Measurements from ENCODE around the gene USHBP1.
A peak's percentile ranks its signal among the peaks of the same experiment; 100 is the strongest.

The USHBP1 gene

GRCh38 chr19:17307876-17308377, 43.4 kb upstream of the USHBP1 start:
- H3K27ac ChIP-seq (ENCODE audit: low read length, poor library complexity, severe bottlenecking) = no peak overlapping the region
- H3K9me3 ChIP-seq (ENCODE audit: control insufficient read depth, low read length) = no peaks in the 10 kb centered on the region
- peak overlapping the region in 1 of 2 experiments; percentile 45 for H2BK12ac ChIP-seq (ENCODE audit: low read length in 2 of 2)
- no peaks in the 10 kb centered on the region for H3K27me3 ChIP-seq (ENCODE audit: control insufficient read depth in 1 of 2, insufficient read depth in 1 of 2, low read length in 2 of 2)
- peaks cover 13% of the 10 kb centered on the region for H3K79me1 ChIP-seq (replicated peaks; ENCODE audit: low read length, poor library complexity, severe bottlenecking)
- H3K4me1 ChIP-seq (ENCODE audit: control insufficient read depth, insufficient read depth, low read depth, low read length) = peaks cover 48% of the 10 kb centered on the region
- H3K36me3 ChIP-seq (ENCODE audit: control insufficient read depth in 1 of 2, insufficient read depth in 2 of 2, low read depth in 1 of 2, low read length in 2 of 2) = peaks cover 0 to 9% of the 10 kb centered on the region in 2 experiments
- H2BK15ac ChIP-seq (ENCODE audit: low read depth, poor library complexity, severe bottlenecking) = no peak overlapping the region
- no peak overlapping the region for H3K18ac ChIP-seq (ENCODE audit: low read depth in 1 of 2, low read length in 2 of 2)
- no peak overlapping the region for H4K8ac ChIP-seq (ENCODE audit: low read length)
- no peak overlapping the region for H2AFZ ChIP-seq (ENCODE audit: low read depth, low read length)
- no peak overlapping the region for H2AK5ac ChIP-seq (ENCODE audit: low read length, severe bottlenecking)
- no peak overlapping the region for H3K4ac ChIP-seq (ENCODE audit: low read depth in 1 of 2, low read length in 2 of 2)
- H3K23ac ChIP-seq (ENCODE audit: low read length in 2 of 2) = no peak overlapping the region
- no peak for DNase-seq
- H4K91ac ChIP-seq (ENCODE audit: low read length) = no peak overlapping the region
- no peak overlapping the region for H3K14ac ChIP-seq (ENCODE audit: low read length in 2 of 2)
- H2BK5ac ChIP-seq (ENCODE audit: low read depth, low read length, poor library complexity, severe bottlenecking) = no peak overlapping the region
- no peak overlapping the region for H2BK120ac ChIP-seq (ENCODE audit: low read depth, low read length)
- H3K9ac ChIP-seq (ENCODE audit: low read length) = no peak overlapping the region
- H3K4me2 ChIP-seq (ENCODE audit: low read length, poor library complexity, severe bottlenecking) = no peak overlapping the region
- WGBS = 91% methylated on average over 8 of the region's 8 CpGs
- H3K4me3 ChIP-seq (ENCODE audit: insufficient read depth in 1 of 2, low read depth in 1 of 2, low read length in 2 of 2) = no peak overlapping the region

DNA sequence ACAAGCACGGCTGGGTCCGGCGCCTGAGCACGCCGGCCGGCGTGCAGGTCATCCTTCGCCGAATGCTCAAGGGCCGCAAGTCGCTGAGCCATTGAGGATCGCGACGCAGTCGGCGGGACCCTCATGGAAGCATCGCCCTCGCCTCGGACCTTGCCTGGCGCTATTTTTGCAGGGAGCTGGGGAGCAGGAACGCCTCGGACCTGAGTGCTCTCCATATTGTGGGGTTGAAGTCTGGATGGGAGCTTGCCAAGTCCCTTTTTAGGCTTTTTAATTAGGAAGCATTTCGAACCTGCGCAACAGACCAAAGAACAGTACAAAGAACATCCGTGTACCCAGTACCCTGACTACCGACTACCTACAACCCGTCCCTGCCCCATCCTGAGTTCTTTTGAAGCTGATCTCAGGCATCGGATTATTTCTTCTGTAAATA, 41.8 kb upstream of the USHBP1 start:
- peak overlapping the region; percentile 91 for H3K27ac ChIP-seq (ENCODE audit: low read length, poor library complexity, severe bottlenecking)
- 11% methylated on average over 26 of the region's 28 CpGs for WGBS
- peak overlapping the region; percentile 96 for H4K91ac ChIP-seq (ENCODE audit: low read length)
- DNase-seq = no peak
- H3K9ac ChIP-seq (ENCODE audit: low read length) = peak overlapping the region; percentile 94
- H3K4me1 ChIP-seq (ENCODE audit: control insufficient read depth, insufficient read depth, low read depth, low read length) = peaks cover 42% of the 10 kb centered on the region
- peak overlapping the region; percentile 83 for H4K8ac ChIP-seq (ENCODE audit: low read length)
- peak overlapping the region; percentile 80 to 95 for H3K4me3 ChIP-seq (ENCODE audit: insufficient read depth in 1 of 2, low read depth in 1 of 2, low read length in 2 of 2)
- peak overlapping the region; percentile 56 to 82 for H3K4ac ChIP-seq (ENCODE audit: low read depth in 1 of 2, low read length in 2 of 2)
- H2BK5ac ChIP-seq (ENCODE audit: low read depth, low read length, poor library complexity, severe bottlenecking) = no peak overlapping the region
- peak overlapping the region; percentile 64 to 98 for H3K23ac ChIP-seq (ENCODE audit: low read length in 2 of 2)
- H2BK120ac ChIP-seq (ENCODE audit: low read depth, low read length) = peak overlapping the region; percentile 27
- no peaks in the 10 kb centered on the region for H3K27me3 ChIP-seq (ENCODE audit: control insufficient read depth in 1 of 2, insufficient read depth in 1 of 2, low read length in 2 of 2)
- peaks cover 0 to 8% of the 10 kb centered on the region in 2 experiments for H3K36me3 ChIP-seq (ENCODE audit: control insufficient read depth in 1 of 2, insufficient read depth in 2 of 2, low read depth in 1 of 2, low read length in 2 of 2)
- peak overlapping the region; percentile 95 for H2BK15ac ChIP-seq (ENCODE audit: low read depth, poor library complexity, severe bottlenecking)
- H2AFZ ChIP-seq (ENCODE audit: low read depth, low read length) = peak overlapping the region; percentile 80
- H3K79me1 ChIP-seq (replicated peaks; ENCODE audit: low read length, poor library complexity, severe bottlenecking) = peaks cover 23% of the 10 kb centered on the region
- H2BK12ac ChIP-seq (ENCODE audit: low read length in 2 of 2) = peak overlapping the region in 1 of 2 experiments; percentile 10
- no peak overlapping the region for H2AK5ac ChIP-seq (ENCODE audit: low read length, severe bottlenecking)
- peak overlapping the region; percentile 90 to 96 for H3K18ac ChIP-seq (ENCODE audit: low read depth in 1 of 2, low read length in 2 of 2)
- H3K4me2 ChIP-seq (ENCODE audit: low read length, poor library complexity, severe bottlenecking) = peak overlapping the region; percentile 78
- peak overlapping the region in 1 of 2 experiments; percentile 9 for H3K14ac ChIP-seq (ENCODE audit: low read length in 2 of 2)
- H3K9me3 ChIP-seq (ENCODE audit: control insufficient read depth, low read length) = no peaks in the 10 kb centered on the region

DNA sequence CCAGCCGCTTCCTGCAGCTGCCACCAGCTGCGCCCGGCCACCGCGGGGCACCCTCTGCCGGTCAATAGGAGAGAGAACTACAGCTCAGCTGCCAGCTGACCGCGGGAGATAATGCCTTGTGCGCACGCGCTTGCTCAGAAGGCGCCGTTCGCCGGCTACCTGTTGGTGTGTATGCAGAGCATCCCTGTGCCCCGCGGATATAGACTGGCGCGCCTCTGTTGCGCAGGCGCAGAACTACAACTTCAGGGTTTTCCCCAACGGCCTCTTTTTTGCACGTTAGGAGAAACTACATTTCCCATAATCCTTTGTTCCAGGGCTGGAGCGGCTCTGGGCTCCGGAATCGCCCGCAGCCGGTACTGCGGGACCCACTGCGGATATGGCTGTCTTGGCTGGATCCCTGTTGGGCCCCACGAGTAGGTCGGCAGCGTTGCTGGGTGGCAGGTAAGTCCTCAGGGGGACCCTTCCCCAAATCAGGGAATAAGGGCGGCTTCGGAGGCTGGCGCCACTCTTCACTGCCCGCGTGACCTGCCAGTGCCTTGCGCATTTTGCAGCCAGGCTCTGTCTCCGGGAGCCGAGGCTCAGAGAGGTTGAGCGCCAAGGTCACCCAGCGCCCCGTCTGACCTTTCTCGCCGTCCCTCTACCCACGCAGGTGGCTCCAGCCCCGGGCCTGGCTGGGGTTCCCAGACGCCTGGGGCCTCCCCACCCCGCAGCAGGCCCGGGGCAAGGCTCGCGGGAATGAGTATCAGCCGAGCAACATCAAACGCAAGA, 41.2 kb upstream of the USHBP1 start, which contains the start of gene MRPL34:
TSS of gene MRPL34 (plus strand) at position 356 of the 768 bp plus-strand sequence. CDS start at position 377, 21 bp downstream.
- Histone ChIP-seq H2BK15ac (ENCODE audit: low read depth, poor library complexity, severe bottlenecking) (peak within 1 kb of the TSS; percentile 95), H3K4me3 (ENCODE audit: insufficient read depth in 1 of 2, low read depth in 1 of 2, low read length in 2 of 2) (peak within 1 kb of the TSS; percentile 80 to 95), H3K14ac (ENCODE audit: low read length in 2 of 2) (peak within 1 kb of the TSS in 1 of 2 experiments; percentile 94), H3K23ac (ENCODE audit: low read length in 2 of 2) (peak within 1 kb of the TSS; percentile 64 to 98), H3K4me1 (ENCODE audit: control insufficient read depth, insufficient read depth, low read depth, low read length) (peaks cover 38% of the 10 kb centered on the region), H4K8ac (ENCODE audit: low read length) (peak within 1 kb of the TSS; percentile 83), H3K9ac (ENCODE audit: low read length) (peak within 1 kb of the TSS; percentile 94), H3K4me2 (ENCODE audit: low read length, poor library complexity, severe bottlenecking) (peak within 1 kb of the TSS; percentile 78), H3K27ac (ENCODE audit: low read length, poor library complexity, severe bottlenecking) (peak within 1 kb of the TSS; percentile 91), H3K18ac (ENCODE audit: low read depth in 1 of 2, low read length in 2 of 2) (peak within 1 kb of the TSS; percentile 90 to 96), H2BK120ac (ENCODE audit: low read depth, low read length) (peak within 1 kb of the TSS; percentile 27), H4K91ac (ENCODE audit: low read length) (peak within 1 kb of the TSS; percentile 96), H2BK12ac (ENCODE audit: low read length in 2 of 2) (peak within 1 kb of the TSS; percentile 61 to 86), H3K4ac (ENCODE audit: low read depth in 1 of 2, low read length in 2 of 2) (peak within 1 kb of the TSS; percentile 62 to 82), H3K27me3 (ENCODE audit: control insufficient read depth in 1 of 2, insufficient read depth in 1 of 2, low read length in 2 of 2) (no peaks in the 10 kb centered on the region), H2AK5ac (ENCODE audit: low read length, severe bottlenecking) (peak within 1 kb of the TSS; percentile 36), H3K79me1 (replicated peaks; ENCODE audit: low read length, poor library complexity, severe bottlenecking) (peaks cover 28% of the 10 kb centered on the region), H2AFZ (ENCODE audit: low read depth, low read length) (peak within 1 kb of the TSS; percentile 80), H3K36me3 (ENCODE audit: control insufficient read depth in 1 of 2, insufficient read depth in 2 of 2, low read depth in 1 of 2, low read length in 2 of 2) (peaks cover 0 to 14% of the 10 kb centered on the region in 2 experiments), H3K9me3 (ENCODE audit: control insufficient read depth, low read length) (no peaks in the 10 kb centered on the region), H2BK5ac (ENCODE audit: low read depth, low read length, poor library complexity, severe bottlenecking) (peak within 1 kb of the TSS; percentile 53)
- DNase-seq = peak; percentile 98
- WGBS = 1% methylated on average over 53 of the region's 55 CpGs

DNA sequence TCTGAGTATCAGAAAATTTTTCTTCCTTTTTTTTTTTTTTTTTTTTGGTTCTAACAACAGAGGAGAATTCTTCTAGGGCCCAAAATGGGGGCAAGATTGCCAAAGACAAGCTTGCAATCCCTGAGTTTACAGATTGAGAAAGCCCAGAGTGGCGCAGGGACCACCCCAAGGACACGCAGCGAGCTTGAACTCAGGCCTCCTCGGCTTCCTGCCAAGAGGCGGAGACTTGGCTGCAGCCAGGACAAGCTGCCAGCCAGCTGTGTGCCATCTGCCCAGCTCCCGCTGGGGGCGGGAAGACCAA, 40.6 kb upstream of the USHBP1 start:
- no peak overlapping the region for H2BK12ac ChIP-seq (ENCODE audit: low read length in 2 of 2)
- peaks cover 0 to 19% of the 10 kb centered on the region in 2 experiments for H3K36me3 ChIP-seq (ENCODE audit: control insufficient read depth in 1 of 2, insufficient read depth in 2 of 2, low read depth in 1 of 2, low read length in 2 of 2)
- H3K9ac ChIP-seq (ENCODE audit: low read length) = peak overlapping the region; percentile 94
- H2BK120ac ChIP-seq (ENCODE audit: low read depth, low read length) = no peak overlapping the region
- peak overlapping the region in 1 of 2 experiments; percentile 95 for H3K4me3 ChIP-seq (ENCODE audit: insufficient read depth in 1 of 2, low read depth in 1 of 2, low read length in 2 of 2)
- peak overlapping the region; percentile 62 for H2AFZ ChIP-seq (ENCODE audit: low read depth, low read length)
- no peak overlapping the region for H3K14ac ChIP-seq (ENCODE audit: low read length in 2 of 2)
- WGBS = 4% methylated on average over 7 of the region's 7 CpGs
- H4K8ac ChIP-seq (ENCODE audit: low read length) = peak overlapping the region; percentile 62
- H3K27ac ChIP-seq (ENCODE audit: low read length, poor library complexity, severe bottlenecking) = peak overlapping the region; percentile 78
- H3K4me2 ChIP-seq (ENCODE audit: low read length, poor library complexity, severe bottlenecking) = no peak overlapping the region
- H3K4me1 ChIP-seq (ENCODE audit: control insufficient read depth, insufficient read depth, low read depth, low read length) = peaks cover 33% of the 10 kb centered on the region
- no peak overlapping the region for H2BK15ac ChIP-seq (ENCODE audit: low read depth, poor library complexity, severe bottlenecking)
- H3K79me1 ChIP-seq (replicated peaks; ENCODE audit: low read length, poor library complexity, severe bottlenecking) = peaks cover 31% of the 10 kb centered on the region
- no peak overlapping the region for H3K4ac ChIP-seq (ENCODE audit: low read depth in 1 of 2, low read length in 2 of 2)
- H2BK5ac ChIP-seq (ENCODE audit: low read depth, low read length, poor library complexity, severe bottlenecking) = no peak overlapping the region
- no peak overlapping the region for H4K91ac ChIP-seq (ENCODE audit: low read length)
- no peak overlapping the region for H3K23ac ChIP-seq (ENCODE audit: low read length in 2 of 2)
- no peak overlapping the region for H3K18ac ChIP-seq (ENCODE audit: low read depth in 1 of 2, low read length in 2 of 2)
- no peak overlapping the region for H2AK5ac ChIP-seq (ENCODE audit: low read length, severe bottlenecking)
- H3K9me3 ChIP-seq (ENCODE audit: control insufficient read depth, low read length) = no peaks in the 10 kb centered on the region
- no peak for DNase-seq
- no peaks in the 10 kb centered on the region for H3K27me3 ChIP-seq (ENCODE audit: control insufficient read depth in 1 of 2, insufficient read depth in 1 of 2, low read length in 2 of 2)
